NT2/D1 (cell line): ENCODE data around the gene PTDSS2.
A peak's percentile ranks its signal among the peaks of the same experiment; 100 is the strongest.

Source experiments
- DNase-seq: peaks from one replicate; pipeline ENCODE4 v3.0.0-alpha.2; 2011; ENCODE audit warnings: low read depth, low spot score
- H3K27me3 ChIP-seq: 2 replicates; pipeline ENCODE4 v1.6.0; 2011; ENCODE audit warnings: mild to moderate bottlenecking; ENCODE audit not compliant: insufficient read length, insufficient read depth
- H3K36me3 ChIP-seq: 2 replicates; pipeline ENCODE4 v1.6.1; 2011; ENCODE audit warnings: mild to moderate bottlenecking, low read length, mixed read lengths; ENCODE audit not compliant: insufficient read depth, insufficient read length
- H3K4me1 ChIP-seq: 2 replicates; pipeline ENCODE4 v1.5.1; 2011; ENCODE audit not compliant: insufficient read depth, insufficient read length
- H3K4me3 ChIP-seq: 2 replicates; pipeline ENCODE4 v1.5.1; 2011; ENCODE audit warnings: low read depth; ENCODE audit not compliant: insufficient read length
- H3K9ac ChIP-seq: 2 replicates; pipeline ENCODE4 v1.6.0; 2011; ENCODE audit warnings: low read depth; ENCODE audit not compliant: insufficient read length
- H3K9me3 ChIP-seq: 2 replicates; pipeline ENCODE4 v1.5.1; 2011; ENCODE audit warnings: mild to moderate bottlenecking, low read length; ENCODE audit not compliant: insufficient read depth
- SUZ12 ChIP-seq: IDR thresholded peaks from 2 replicates; pipeline ENCODE4 v1.6.1; 2011; ENCODE audit not compliant: insufficient read length, insufficient read depth; ENCODE audit errors: extremely low read depth
- YY1 ChIP-seq: IDR thresholded peaks from 2 replicates; pipeline ENCODE4 v1.6.1; 2011; ENCODE audit not compliant: insufficient read length, insufficient read depth
- ZNF274 ChIP-seq: IDR thresholded peaks from 2 replicates; pipeline ENCODE4 v1.6.1; 2011; ENCODE audit warnings: mild to moderate bottlenecking, low read depth, low read length

PTDSS2 gene

DNA sequence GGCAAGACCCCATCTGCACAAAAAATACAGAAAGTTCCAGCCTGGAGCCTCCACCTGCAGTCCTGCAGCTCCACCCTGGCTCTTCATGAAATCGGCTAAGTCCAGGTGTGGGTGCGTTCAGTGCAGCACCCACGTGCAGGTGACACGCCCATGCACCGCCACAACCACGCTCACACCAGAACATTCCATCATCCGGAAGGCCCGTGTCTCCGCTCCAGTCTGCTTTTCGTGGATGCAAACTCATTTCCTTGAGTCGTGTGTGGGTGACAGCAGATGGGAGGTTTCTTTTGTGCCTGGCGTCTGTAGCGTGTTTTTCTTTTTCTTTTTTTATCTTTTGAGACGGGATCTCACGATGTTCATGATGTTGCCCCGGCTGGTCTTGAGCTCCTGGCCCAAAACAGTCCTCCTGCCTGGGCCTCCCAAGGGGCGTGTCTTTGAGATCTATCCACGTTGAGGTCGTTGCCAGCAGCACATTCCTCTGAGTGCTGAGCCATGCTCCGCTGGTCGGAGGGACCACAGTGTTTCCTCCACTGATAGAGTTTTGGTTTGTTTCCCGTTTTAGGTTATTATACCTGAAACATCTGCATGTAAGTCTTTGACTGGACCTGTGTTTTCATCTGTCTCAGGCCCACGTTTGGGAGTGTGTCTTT is 7.2 kb downstream of the PTDSS2 start:
- Histone ChIP-seq H3K4me1 (peaks cover 36% of the 10 kb centered on the region), H3K9ac (peak overlapping the region; percentile 37), H3K36me3 (peaks cover 95% of the 10 kb centered on the region)

DNA sequence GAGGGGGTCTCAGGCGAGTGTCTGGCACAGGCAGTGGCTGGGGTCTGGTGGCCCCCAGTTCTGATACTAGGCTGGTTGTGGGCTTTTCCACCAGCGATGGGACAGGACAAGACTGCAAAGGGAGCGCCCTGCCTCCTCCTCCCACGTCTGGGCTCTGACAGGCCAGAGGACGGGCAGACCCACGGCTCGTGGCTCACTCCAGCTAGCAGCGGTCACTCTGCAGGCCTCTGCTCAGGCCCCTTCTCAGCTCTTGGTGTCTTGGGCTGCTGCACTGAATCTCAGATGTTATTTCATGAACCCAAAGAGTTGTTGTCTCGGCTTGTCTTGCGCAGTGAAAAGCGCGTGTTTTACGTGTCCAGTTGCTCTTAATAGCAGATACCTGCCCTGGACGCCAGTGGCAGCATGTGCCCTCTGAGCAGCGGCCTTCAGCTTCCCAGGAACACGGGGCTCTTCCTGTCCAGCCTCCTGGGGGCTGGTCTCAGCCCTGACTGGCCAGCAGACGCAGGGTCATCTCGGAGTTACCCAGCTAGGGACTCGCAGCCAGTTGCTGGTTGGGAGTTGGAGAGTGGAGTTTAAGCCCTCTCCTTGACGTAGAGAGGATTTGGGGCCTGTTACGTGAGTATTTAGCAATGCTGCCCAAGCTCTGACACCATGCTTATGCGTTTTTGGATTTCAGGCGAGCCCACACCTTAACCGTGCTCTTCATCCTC is 9.6 kb downstream of the PTDSS2 start:
- Histone ChIP-seq H3K36me3 (peaks cover 91% of the 10 kb centered on the region), H3K27me3 (no peaks in the 10 kb centered on the region), H3K9me3 (no peaks in the 10 kb centered on the region), H3K9ac (no peak overlapping the region), H3K4me1 (peaks cover 31% of the 10 kb centered on the region), H3K4me3 (no peak overlapping the region)
- TF ChIP-seq ZNF274, result no peak
- no peak for TF ChIP-seq SUZ12
- TF ChIP-seq YY1, result no peak
- DNase-seq, result no peak

More for the DNA sequence above, 7.2 kb downstream of the PTDSS2 start:
- Histone ChIP-seq H3K4me3 (no peak overlapping the region), H3K9me3 (no peaks in the 10 kb centered on the region), H3K27me3 (no peaks in the 10 kb centered on the region)
- TF ChIP-seq SUZ12, result no peak
- no peak for TF ChIP-seq ZNF274
- no peak for TF ChIP-seq YY1
- DNase-seq, result no peak

DNA sequence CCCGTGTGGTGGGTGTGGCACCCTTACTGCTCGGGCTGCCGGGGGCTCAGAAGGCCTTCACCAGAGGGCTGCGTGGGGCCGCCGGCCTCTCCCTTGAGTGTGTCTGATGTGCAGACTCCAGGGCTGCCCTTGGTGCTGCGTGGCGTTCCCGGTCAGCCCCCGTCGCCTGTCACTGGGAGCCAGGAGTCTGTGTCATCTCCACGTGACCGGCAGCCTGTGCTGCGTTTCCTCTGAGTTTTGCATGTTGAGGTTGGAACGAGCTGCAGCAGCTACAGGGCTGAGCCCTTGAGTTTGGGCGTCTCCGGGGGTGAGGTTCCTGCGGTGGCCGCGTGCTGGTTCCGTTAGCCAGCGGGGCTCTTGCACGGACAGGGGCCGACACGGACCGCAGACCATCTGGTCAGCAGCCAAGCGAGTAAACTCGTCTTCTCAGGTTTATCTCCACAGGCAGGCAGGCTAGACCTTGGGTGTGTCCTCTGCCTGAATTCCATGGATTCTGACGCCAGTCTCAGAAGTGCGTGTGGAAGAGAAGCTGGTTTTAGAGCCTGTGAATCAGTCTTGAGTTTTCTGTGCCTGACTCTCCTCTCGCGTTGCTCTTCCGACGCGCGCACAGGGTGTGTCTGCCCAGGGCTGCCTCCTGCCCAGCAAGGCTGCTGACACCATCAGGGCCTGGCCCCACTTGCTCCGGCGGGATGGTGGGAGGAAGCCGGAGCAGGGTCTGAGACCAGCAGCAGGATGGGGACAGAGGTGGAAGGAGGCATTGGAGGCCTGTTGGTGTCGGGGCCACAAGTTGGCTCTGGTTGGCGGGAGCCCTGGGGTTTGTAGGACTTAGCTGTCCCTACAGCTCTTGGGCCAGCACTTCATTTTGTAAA is 10.5 kb downstream of the PTDSS2 start:
- TF ChIP-seq SUZ12, result no peak
- no peak for TF ChIP-seq YY1
- no peak for TF ChIP-seq ZNF274
- no peak overlapping the region for H3K4me3 ChIP-seq
- DNase-seq, result no peak
- H3K36me3 ChIP-seq, result peaks cover 92% of the 10 kb centered on the region
- no peaks in the 10 kb centered on the region for H3K27me3 ChIP-seq
- no peaks in the 10 kb centered on the region for H3K9me3 ChIP-seq
- H3K4me1 ChIP-seq, result peaks cover 25% of the 10 kb centered on the region
- H3K9ac ChIP-seq, result peak overlapping the region; percentile 6

- Histone ChIP-seq H3K9me3 (no peaks in the 10 kb centered on the region), H3K4me1 (peaks cover 19% of the 10 kb centered on the region), H3K36me3 (peaks cover 83% of the 10 kb centered on the region), H3K27me3 (no peaks in the 10 kb centered on the region), H3K9ac (no peak overlapping the region), H3K4me3 (no peak overlapping the region)
- DNase-seq, result no peak
- TF ChIP-seq ZNF274, result no peak
- no peak for TF ChIP-seq SUZ12
- TF ChIP-seq YY1, result no peak
These were observed 11.5 kb downstream of the PTDSS2 start for GRCh38 chr11:461626-462025.

DNA sequence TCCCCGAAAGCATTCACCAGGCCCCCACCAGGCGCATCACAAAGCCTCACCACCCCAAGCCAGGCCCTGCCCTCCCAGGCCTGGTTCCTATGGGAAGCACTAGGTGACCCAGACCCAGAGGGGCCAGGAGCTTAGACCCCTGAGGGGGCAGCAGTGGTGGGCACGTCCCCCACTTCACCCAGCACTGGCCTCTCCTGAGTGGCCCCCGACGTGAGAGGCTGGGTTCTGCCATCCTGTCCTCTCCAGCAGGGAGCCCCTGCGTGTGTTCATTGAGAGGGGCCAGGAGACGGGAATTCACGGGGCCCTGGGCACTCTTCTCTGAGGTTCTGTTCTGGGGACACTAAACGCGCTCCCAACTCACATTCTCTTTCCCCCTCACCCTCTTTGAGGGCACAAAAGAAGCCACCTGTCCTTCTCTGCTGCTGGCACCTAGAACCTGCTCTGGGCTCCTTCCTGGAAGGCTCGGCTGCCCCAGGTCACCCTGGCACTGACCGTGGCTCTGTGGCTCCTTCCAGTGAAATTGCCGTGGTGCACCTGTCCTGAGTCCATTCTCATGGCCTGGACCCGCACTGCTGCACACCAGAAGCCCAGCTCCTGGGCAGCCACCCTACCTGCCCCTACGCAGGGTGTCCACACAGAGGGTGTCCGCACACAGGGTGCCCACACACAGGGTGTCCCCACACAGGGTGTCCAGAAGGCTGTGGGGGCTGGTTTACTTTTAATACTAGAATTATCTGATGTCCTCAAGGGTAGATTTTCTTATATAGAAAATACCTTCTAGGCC is 12.2 kb downstream of the PTDSS2 start:
- Histone ChIP-seq H3K9me3 (no peaks in the 10 kb centered on the region), H3K36me3 (peaks cover 77% of the 10 kb centered on the region), H3K4me1 (peaks cover 14% of the 10 kb centered on the region), H3K4me3 (no peak overlapping the region), H3K9ac (no peak overlapping the region), H3K27me3 (no peaks in the 10 kb centered on the region)
- TF ChIP-seq YY1 (no peak), ZNF274 (no peak), SUZ12 (no peak)
- no peak for DNase-seq

DNA sequence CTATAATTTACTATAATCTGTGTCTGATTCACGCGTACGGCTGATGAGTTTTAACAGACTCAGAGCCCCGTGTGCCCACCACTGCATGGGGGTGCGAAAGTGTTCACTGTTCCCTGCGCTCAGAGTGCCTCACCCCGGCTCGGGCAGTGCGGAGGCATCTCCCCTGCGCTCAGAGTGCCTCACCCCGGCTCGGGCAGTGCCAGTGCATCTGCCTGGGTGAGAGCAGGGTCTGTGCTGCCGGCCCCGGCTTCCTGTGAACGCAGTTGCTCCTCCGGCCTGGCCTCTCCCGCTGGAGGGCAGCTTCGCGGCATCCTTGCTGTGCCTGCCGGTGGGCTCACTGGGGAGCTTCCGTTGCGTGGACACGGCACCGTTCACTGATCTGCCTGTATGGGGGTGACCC is 14.2 kb downstream of the PTDSS2 start:
- TF ChIP-seq SUZ12 (no peak), ZNF274 (no peak), YY1 (no peak)
- peaks cover 63% of the 10 kb centered on the region for H3K36me3 ChIP-seq
- H3K4me1 ChIP-seq, result peaks cover 7% of the 10 kb centered on the region
- no peak for DNase-seq
- H3K4me3 ChIP-seq, result no peak overlapping the region
- H3K9me3 ChIP-seq, result no peaks in the 10 kb centered on the region
- no peaks in the 10 kb centered on the region for H3K27me3 ChIP-seq
- H3K9ac ChIP-seq, result no peak overlapping the region
